CD4-positive, alpha-beta T cell (primary cell): ENCODE measurements around the gene DPRX. TPM values are rescaled to one million over a fixed set of nuclear protein-coding genes. Genes with fewer than 3 reads are reported as not detected.

Experiments
- ATAC-seq: fragments of 200-7000 bp; cut with Tn5 transposase; one replicate; pipeline ENCODE4 v1.10.0; 2022; ENCODE audit warnings: mild to moderate bottlenecking; ENCODE audit not compliant: poor library complexity
- CTCF ChIA-PET: fragments of 350-600 bp; sonication (Branson Sonifier 250); formaldehyde crosslinking; loops from one replicate; lab custom pipeline; 2021; ENCODE audit warnings: antibody characterized with exemption, inconsistent platforms; lab: Charles Lee
- POLR2A ChIA-PET: fragments of 350-600 bp; sonication (Branson Sonifier 250); formaldehyde crosslinking; loops from one replicate; lab custom pipeline; 2021; ENCODE audit warnings: antibody characterized with exemption, inconsistent platforms; lab: Charles Lee
- DNase-seq, 14 experiments: peaks; one replicate each; pipeline ENCODE4 v3.0.0-alpha.2; 2013 to 2020; ENCODE audit warnings: mixed read lengths in 2 of 14
- H3K27ac ChIP-seq, 2 donors: one replicate each; pipeline versions ENCODE4 v1.5.1 to v1.7.0; 2013; ENCODE audit warnings: low read length in 2 of 2, low read depth in 1 of 2, mild to moderate bottlenecking in 1 of 2
- H3K27me3 ChIP-seq, 2 experiments: 1 replicate in 1 of 2; 2 replicates in 1 of 2; pipeline versions ENCODE4 v1.6.1 to v1.7.0; 2013; ENCODE audit warnings: low read length in 2 of 2, control low read depth in 1 of 2, mild to moderate bottlenecking in 1 of 2, moderate library complexity in 1 of 2; ENCODE audit not compliant: insufficient read depth in 2 of 2, control insufficient read depth in 1 of 2
- H3K36me3 ChIP-seq: one replicate; pipeline ENCODE4 v1.6.1; 2013; ENCODE audit warnings: low read length, control low read depth; ENCODE audit not compliant: insufficient read depth
- H3K4me1 ChIP-seq: one replicate; pipeline ENCODE4 v1.6.1; 2013; ENCODE audit warnings: low read length, control low read depth; ENCODE audit not compliant: insufficient read depth
- H3K4me3 ChIP-seq: one replicate; pipeline ENCODE4 v1.5.1; 2013; ENCODE audit warnings: mild to moderate bottlenecking, low read length, moderate library complexity
- H3K9me3 ChIP-seq, 2 experiments: 1 replicate in 1 of 2; 2 replicates in 1 of 2; pipeline versions ENCODE4 v1.6.1 to v1.7.0; 2013; ENCODE audit warnings: low read length in 2 of 2, mild to moderate bottlenecking in 2 of 2, control low read depth in 1 of 2, moderate library complexity in 1 of 2; ENCODE audit not compliant: control insufficient read depth in 1 of 2, insufficient read depth in 1 of 2
- H3K27ac Mint-ChIP-seq: one replicate; pipeline ENCODE4 v1.8.0; 2020; ENCODE audit warnings: mixed read lengths
- H3K27me3 Mint-ChIP-seq: one replicate; pipeline ENCODE4 v1.8.0; 2021; ENCODE audit warnings: mixed read lengths
- H3K36me3 Mint-ChIP-seq: one replicate; pipeline ENCODE4 v1.8.0; 2021; ENCODE audit warnings: low read depth, mixed read lengths
- H3K4me1 Mint-ChIP-seq: one replicate; pipeline ENCODE4 v1.8.0; 2021; ENCODE audit warnings: low read depth, mixed read lengths
- H3K4me3 Mint-ChIP-seq: one replicate; pipeline ENCODE4 v1.8.0; 2020; ENCODE audit warnings: mild to moderate bottlenecking, mixed read lengths
- H3K9me3 Mint-ChIP-seq: one replicate; pipeline ENCODE4 v1.8.0; 2020; ENCODE audit warnings: mixed read lengths
- CTCF ChIP-seq: fragments of 200-600 bp; IDR thresholded peaks from one replicate; pipeline ENCODE4 v1.8.0; 2022; ENCODE audit warnings: antibody characterized with exemption, mild to moderate bottlenecking
- intact Hi-C, 2 experiments: fragments of 100-400 bp; cut with DNase I in 1 of 2; cut with micrococcal nuclease in 1 of 2; formaldehyde crosslinking; loops; one replicate each; pipeline versions ENCODE4 v1.15.1 to v1.9.0; 2023 to 2025; cut with DNase I, micrococcal nuclease
- total RNA-seq, 174 experiments: library from RNA in 2 of 174; stranded (reverse) in 2 of 174; gene quantifications; one replicate each; pipeline ENCODE4 v1.2.3 and lab custom pipeline; 2021 to 2026

The DPRX gene
- total RNA-seq, 2 experiments from 2014 or later, result not detected

- ChIA-PET POLR2A (no interaction called here), CTCF (no interaction called here)
- H3K27ac Mint-ChIP-seq, result no peak overlapping the region
- H3K27me3 Mint-ChIP-seq, result peaks cover 5% of the 10 kb centered on the region
- Histone ChIP-seq H3K4me1 (no peaks in the 10 kb centered on the region), H3K36me3 (no peaks in the 10 kb centered on the region), H3K27me3 (no peaks in the 10 kb centered on the region), H3K27ac (no peak overlapping the region), H3K4me3 (no peak overlapping the region), H3K9me3 (peaks cover 8 to 37% of the 10 kb centered on the region in 2 experiments)
- peaks cover 3% of the 10 kb centered on the region for H3K36me3 Mint-ChIP-seq
- ATAC-seq, result no peak
- intact Hi-C loops, result no loop called here
- TF ChIP-seq CTCF, result no peak
- H3K4me3 Mint-ChIP-seq, result no peak overlapping the region
- no peaks in the 10 kb centered on the region for H3K4me1 Mint-ChIP-seq
- peaks cover 10% of the 10 kb centered on the region for H3K9me3 Mint-ChIP-seq
- no peak for DNase-seq
Observed at GRCh38 chr19:53657778-53658177, 26.0 kb downstream of the DPRX start.

- no peak for ATAC-seq
- POLR2A ChIA-PET, result no interaction called here
- Histone ChIP-seq H3K36me3 (no peaks in the 10 kb centered on the region), H3K27me3 (no peaks in the 10 kb centered on the region), H3K4me3 (no peak overlapping the region), H3K4me1 (no peaks in the 10 kb centered on the region), H3K9me3 (peaks cover 5 to 44% of the 10 kb centered on the region in 2 experiments), H3K27ac (no peak overlapping the region)
- peaks cover 10% of the 10 kb centered on the region for H3K9me3 Mint-ChIP-seq
- H3K4me3 Mint-ChIP-seq, result no peak overlapping the region
- DNase-seq, result no peak
- H3K36me3 Mint-ChIP-seq, result peaks cover 3% of the 10 kb centered on the region
- CTCF ChIA-PET, result no interaction called here
- no peak overlapping the region for H3K27ac Mint-ChIP-seq
- H3K27me3 Mint-ChIP-seq, result peaks cover 5% of the 10 kb centered on the region
- TF ChIP-seq CTCF, result no peak
- no peaks in the 10 kb centered on the region for H3K4me1 Mint-ChIP-seq
- intact Hi-C loops, result no loop called here
Observed at GRCh38 chr19:53659292-53659691, 27.5 kb downstream of the DPRX start.

- peaks cover 7% of the 10 kb centered on the region for H3K9me3 Mint-ChIP-seq
- intact Hi-C loops, result no loop called here
- peaks cover 5% of the 10 kb centered on the region for H3K27me3 Mint-ChIP-seq
- no peak overlapping the region for H3K4me3 ChIP-seq
- no peak overlapping the region for H3K27ac Mint-ChIP-seq
- H3K27ac ChIP-seq, result no peak overlapping the region
- TF ChIP-seq CTCF, result no peak
- CTCF ChIA-PET, result no interaction called here
- peaks cover 0 to 42% of the 10 kb centered on the region in 2 experiments for H3K9me3 ChIP-seq
- ATAC-seq, result no peak
- H3K27me3 ChIP-seq, result no peaks in the 10 kb centered on the region
- no peaks in the 10 kb centered on the region for H3K4me1 ChIP-seq
- no peak for DNase-seq
- POLR2A ChIA-PET, result no interaction called here
- H3K4me3 Mint-ChIP-seq, result no peak overlapping the region
- H3K36me3 Mint-ChIP-seq, result peaks cover 3% of the 10 kb centered on the region
- H3K36me3 ChIP-seq, result no peaks in the 10 kb centered on the region
- H3K4me1 Mint-ChIP-seq, result no peaks in the 10 kb centered on the region
Observed at GRCh38 chr19:53660584-53660983, 28.8 kb downstream of the DPRX start.
